Duodenal mucosa (tissue), 2 donors: Measurements from ENCODE around the gene NIT1.

Experiments
- H3K27ac ChIP-seq: one replicate; pipeline ENCODE4 v1.7.0; 2013; ENCODE audit warnings: low read depth, low read length
- H3K27me3 ChIP-seq, 2 donors: one replicate each; pipeline ENCODE4 v1.7.0; 2013; ENCODE audit warnings: low read length in 2 of 2, control low read depth in 1 of 2; ENCODE audit not compliant: insufficient read depth in 2 of 2, control insufficient read depth in 1 of 2
- H3K36me3 ChIP-seq, 2 donors: one replicate each; pipeline ENCODE4 v1.7.0; 2013; ENCODE audit warnings: low read length in 2 of 2, control low read depth in 1 of 2; ENCODE audit not compliant: insufficient read depth in 2 of 2, control insufficient read depth in 1 of 2
- H3K4me1 ChIP-seq, 2 donors: one replicate each; pipeline ENCODE4 v1.7.0; 2013; ENCODE audit warnings: low read length in 2 of 2, control low read depth in 1 of 2; ENCODE audit not compliant: insufficient read depth in 2 of 2, control insufficient read depth in 1 of 2
- H3K4me3 ChIP-seq, 2 donors: one replicate each; pipeline ENCODE4 v1.7.0; 2013; ENCODE audit warnings: low read length in 2 of 2, low read depth in 1 of 2
- H3K9ac ChIP-seq, 2 donors: one replicate each; pipeline ENCODE4 v1.7.0; 2013; ENCODE audit warnings: low read length in 2 of 2, low read depth in 1 of 2
- H3K9me3 ChIP-seq, 2 donors: one replicate each; pipeline ENCODE4 v1.7.0; 2013; ENCODE audit warnings: low read length in 2 of 2, control low read depth in 1 of 2; ENCODE audit not compliant: control insufficient read depth in 1 of 2

The NIT1 gene

GRCh38 chr1:161074676-161075368 lies 43.1 kb upstream of the NIT1 start:
- no peaks in the 10 kb centered on the region for H3K36me3 ChIP-seq
- no peaks in the 10 kb centered on the region for H3K27me3 ChIP-seq
- no peak overlapping the region for H3K4me3 ChIP-seq
- H3K4me1 ChIP-seq = no peaks in the 10 kb centered on the region
- H3K9ac ChIP-seq = no peak overlapping the region
- H3K9me3 ChIP-seq = no peaks in the 10 kb centered on the region
- no peak overlapping the region for H3K27ac ChIP-seq

- Histone ChIP-seq H3K27ac (no peak overlapping the region), H3K9ac (no peak overlapping the region), H3K4me3 (no peak overlapping the region), H3K27me3 (no peaks in the 10 kb centered on the region), H3K9me3 (no peaks in the 10 kb centered on the region), H3K36me3 (no peaks in the 10 kb centered on the region), H3K4me1 (peaks cover 0 to 8% of the 10 kb centered on the region in 2 donors)
These were observed 41.5 kb upstream of the NIT1 start for GRCh38 chr1:161076410-161076809.

DNA sequence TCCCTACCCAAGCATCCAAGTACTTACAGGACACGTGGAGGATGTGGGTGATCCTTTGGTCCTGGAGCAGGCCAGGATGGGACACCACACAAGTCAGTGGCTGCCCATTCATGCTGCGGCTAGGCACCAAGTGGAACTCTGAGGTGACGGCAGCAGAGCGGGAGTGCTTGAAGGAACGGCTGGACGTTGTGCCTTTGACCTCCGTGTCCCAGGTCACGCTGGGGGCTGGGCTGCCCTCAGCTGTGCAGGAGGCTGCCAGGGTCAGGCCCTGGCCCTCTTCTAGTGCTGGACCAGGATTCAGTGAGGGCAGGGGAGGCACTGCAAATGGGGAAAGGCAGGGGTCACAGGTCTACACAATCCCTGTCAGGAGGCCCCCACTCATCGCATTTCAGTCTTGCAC lies 40.5 kb upstream of the NIT1 start:
- no peak overlapping the region for H3K9ac ChIP-seq
- H3K36me3 ChIP-seq = no peaks in the 10 kb centered on the region
- no peak overlapping the region for H3K4me3 ChIP-seq
- H3K27me3 ChIP-seq = no peaks in the 10 kb centered on the region
- H3K9me3 ChIP-seq = no peaks in the 10 kb centered on the region
- H3K4me1 ChIP-seq = peaks cover 0 to 8% of the 10 kb centered on the region in 2 donors
- H3K27ac ChIP-seq = no peak overlapping the region

- Histone ChIP-seq H3K27me3 (no peaks in the 10 kb centered on the region), H3K9me3 (no peaks in the 10 kb centered on the region), H3K4me1 (peaks cover 9 to 26% of the 10 kb centered on the region in 2 donors), H3K9ac (no peak overlapping the region), H3K4me3 (no peak overlapping the region), H3K27ac (no peak overlapping the region), H3K36me3 (no peaks in the 10 kb centered on the region)
These were observed 38.3 kb upstream of the NIT1 start for GRCh38 chr1:161079436-161080110.

DNA sequence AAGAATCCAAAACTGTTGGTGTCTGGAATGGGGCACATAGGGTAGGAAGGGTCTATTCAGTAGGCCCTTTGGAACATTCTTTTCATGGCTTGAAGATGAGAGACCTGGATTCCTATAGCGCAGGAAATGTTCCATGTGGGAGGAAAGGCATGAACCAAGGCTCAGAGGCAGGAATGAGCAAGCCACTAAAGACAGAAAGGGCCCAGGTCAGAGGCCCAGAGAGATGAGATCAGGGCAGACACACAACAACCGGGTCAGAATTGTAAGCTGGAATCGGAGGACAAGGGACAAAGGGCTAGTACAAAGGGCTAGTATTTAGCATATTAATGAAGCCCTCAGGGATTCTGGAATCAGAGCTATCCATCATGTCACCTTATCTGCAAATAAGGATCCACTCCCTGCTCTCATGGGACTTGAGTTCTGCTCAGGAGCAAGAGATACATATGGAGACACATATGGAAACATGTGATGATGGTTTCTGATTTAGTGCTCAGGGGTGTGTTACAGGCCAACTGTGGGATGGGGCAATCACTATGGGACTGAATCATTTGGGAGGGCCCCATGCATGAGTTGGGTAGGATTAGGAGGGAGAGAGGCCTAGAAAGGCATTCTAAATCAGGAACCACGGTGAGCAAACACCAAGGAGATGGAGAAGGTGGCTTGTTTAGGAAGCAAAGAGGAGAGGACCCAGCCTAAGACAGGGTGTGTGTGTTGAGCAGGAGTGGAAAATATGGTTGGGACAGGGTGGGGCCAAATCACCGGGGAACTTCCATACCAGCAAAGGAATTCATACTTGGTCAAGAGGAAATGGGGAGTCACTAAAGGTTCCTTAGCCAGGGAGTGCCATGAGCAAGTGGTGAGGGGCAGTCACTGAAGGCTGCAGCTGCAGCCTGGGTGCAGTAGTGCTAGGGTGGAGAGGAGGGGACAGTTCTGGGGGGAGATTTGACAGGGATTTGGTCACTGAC lies 37.2 kb upstream of the NIT1 start:
- Histone ChIP-seq H3K9ac (no peak overlapping the region), H3K4me3 (no peak overlapping the region), H3K4me1 (peaks cover 16 to 28% of the 10 kb centered on the region in 2 donors), H3K27me3 (no peaks in the 10 kb centered on the region), H3K27ac (no peak overlapping the region), H3K36me3 (no peaks in the 10 kb centered on the region), H3K9me3 (no peaks in the 10 kb centered on the region)

DNA sequence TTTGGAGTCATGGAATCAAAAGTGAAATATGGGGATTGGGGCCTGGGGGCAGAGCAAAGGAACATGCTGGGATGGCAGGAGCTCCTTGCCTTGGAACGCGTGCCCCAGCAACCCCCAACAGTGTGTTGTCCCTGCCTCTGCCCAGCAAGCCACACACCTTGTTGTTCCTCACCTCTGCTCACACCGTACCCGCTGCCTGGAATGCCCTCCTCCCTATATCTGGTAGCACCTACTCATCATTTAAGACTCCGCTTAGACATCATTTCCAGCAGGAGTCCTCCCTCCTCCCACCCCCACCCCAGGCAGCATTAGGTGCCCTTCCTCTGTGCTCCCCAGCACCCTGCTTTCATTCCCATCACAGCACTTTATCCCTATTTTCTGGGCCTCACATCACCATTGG lies 36.4 kb upstream of the NIT1 start:
- no peaks in the 10 kb centered on the region for H3K9me3 ChIP-seq
- H3K27me3 ChIP-seq = no peaks in the 10 kb centered on the region
- H3K4me1 ChIP-seq = peaks cover 24 to 36% of the 10 kb centered on the region in 2 donors
- no peaks in the 10 kb centered on the region for H3K36me3 ChIP-seq
- H3K9ac ChIP-seq = no peak overlapping the region
- H3K27ac ChIP-seq = no peak overlapping the region
- no peak overlapping the region for H3K4me3 ChIP-seq

- no peak overlapping the region for H3K4me3 ChIP-seq
- no peaks in the 10 kb centered on the region for H3K36me3 ChIP-seq
- H3K9ac ChIP-seq = peak overlapping the region in 1 of 2 donors; percentile 42
- peaks cover 24 to 42% of the 10 kb centered on the region in 2 donors for H3K4me1 ChIP-seq
- no peak overlapping the region for H3K27ac ChIP-seq
- H3K27me3 ChIP-seq = no peaks in the 10 kb centered on the region
- no peaks in the 10 kb centered on the region for H3K9me3 ChIP-seq
These were observed 35.4 kb upstream of the NIT1 start for GRCh38 chr1:161082483-161082882.

- H3K27ac ChIP-seq = peak overlapping the region; percentile 30
- H3K9me3 ChIP-seq = no peaks in the 10 kb centered on the region
- no peaks in the 10 kb centered on the region for H3K27me3 ChIP-seq
- H3K4me1 ChIP-seq = peaks cover 24 to 42% of the 10 kb centered on the region in 2 donors
- peak overlapping the region in 1 of 2 donors; percentile 42 for H3K9ac ChIP-seq
- no peaks in the 10 kb centered on the region for H3K36me3 ChIP-seq
- H3K4me3 ChIP-seq = no peak overlapping the region
These were observed 34.7 kb upstream of the NIT1 start for GRCh38 chr1:161082996-161083747.

DNA sequence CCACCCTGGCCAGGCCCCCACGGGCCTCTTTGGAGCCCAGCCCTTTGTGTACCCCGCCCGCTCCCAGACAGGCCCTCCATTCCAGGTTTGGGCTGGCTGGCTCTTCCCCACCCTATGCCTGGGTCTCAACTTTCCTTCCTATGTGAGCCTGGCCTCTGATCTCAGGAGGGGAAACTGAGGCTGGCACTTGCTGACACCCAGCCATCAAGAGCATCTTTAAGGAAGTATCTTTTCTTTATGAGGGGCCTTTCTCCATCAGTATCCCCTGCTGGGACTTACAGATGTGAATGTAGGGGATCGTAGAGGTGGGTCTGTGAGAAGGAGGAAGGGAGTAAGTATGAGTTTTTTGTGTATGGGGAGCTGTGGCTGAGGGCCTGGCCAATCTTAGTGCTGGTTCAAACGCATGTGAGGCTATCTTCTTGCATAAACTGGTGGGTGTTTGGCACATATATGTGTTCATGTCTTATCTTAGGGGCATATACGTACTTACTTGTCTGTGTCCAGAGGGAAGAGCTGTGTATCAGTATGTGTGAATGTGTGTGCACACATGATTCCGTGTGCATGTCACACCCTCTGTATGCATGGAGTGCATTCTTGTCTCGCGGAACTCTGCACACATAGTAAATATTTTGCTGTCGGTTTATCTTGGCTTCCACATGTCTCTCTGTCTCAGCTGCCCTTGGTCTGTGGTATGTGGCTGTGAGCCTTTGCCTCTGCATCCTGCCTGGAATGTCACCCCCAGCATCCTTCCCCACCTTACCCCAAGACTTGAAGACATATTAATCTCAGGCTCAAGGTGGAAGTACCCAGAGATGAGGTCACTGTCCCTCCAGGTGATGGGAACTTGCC lies 33.9 kb upstream of the NIT1 start:
- Histone ChIP-seq H3K36me3 (no peaks in the 10 kb centered on the region), H3K9ac (peak overlapping the region in 1 of 2 donors; percentile 42)

More for the DNA sequence above, 33.9 kb upstream of the NIT1 start:
- H3K4me3 ChIP-seq = no peak overlapping the region
- H3K27me3 ChIP-seq = no peaks in the 10 kb centered on the region
- H3K4me1 ChIP-seq = peaks cover 29 to 48% of the 10 kb centered on the region in 2 donors
- no peaks in the 10 kb centered on the region for H3K9me3 ChIP-seq
- peak overlapping the region; percentile 16 for H3K27ac ChIP-seq
